AG04450 (cell line): ENCODE results near the gene SNAPC3. TPM values are rescaled to one million over a fixed set of nuclear protein-coding genes. Genes with fewer than 3 reads are reported as not detected.

Experiments used
- CTCF ChIA-PET: fragments of 300-600, 350-600 bp; formaldehyde crosslinking; extraction: SDS; loops from one replicate; lab custom pipeline; 2022; ENCODE audit warnings: antibody characterized with exemption, inconsistent platforms; lab: Charles Lee
- POLR2A ChIA-PET: fragments of 350-600 bp; formaldehyde crosslinking; extraction: SDS; loops from one replicate; lab custom pipeline; 2021; ENCODE audit warnings: antibody characterized with exemption, inconsistent platforms; lab: Yijun Ruan, JAX
- DNase-seq: peaks from one replicate; pipeline ENCODE4 v3.0.0-alpha.2; 2011; ENCODE audit warnings: low read depth, low spot score
- H3K27ac ChIP-seq: one replicate; pipeline ENCODE4 v1.5.1; 2012; ENCODE audit warnings: low read depth, low read length, control low read depth
- H3K27me3 ChIP-seq: one replicate; pipeline ENCODE4 v1.6.0; 2012; ENCODE audit warnings: low read length; ENCODE audit not compliant: control insufficient read depth, insufficient read depth
- H3K4me3 ChIP-seq: 2 replicates; pipeline ENCODE4 v1.5.1; 2011; ENCODE audit warnings: mild to moderate bottlenecking, low read depth, low read length, control low read depth
- H3K9me3 ChIP-seq: 2 replicates; pipeline ENCODE4 v1.5.1; 2012; ENCODE audit warnings: low read length; ENCODE audit not compliant: control insufficient read depth, insufficient read depth
- polyA plus RNA-seq: library from polyadenylated mRNA; depleted of rRNA; stranded (reverse); fragments of >200 nt; gene quantifications from 2 replicates; pipeline ENCODE4 v1.2.3, GENCODE V29; 2011
- TF ChIP-seq, protein P1 (sequence below): IDR thresholded peaks from 2 replicates; pipeline ENCODE4 v1.5.1; 2011; ENCODE audit warnings: low read depth, low read length, control low read depth, inconsistent platforms

Gene SNAPC3
- polyA plus RNA-seq, 1 experiment, result 45.3 TPM

DNA sequence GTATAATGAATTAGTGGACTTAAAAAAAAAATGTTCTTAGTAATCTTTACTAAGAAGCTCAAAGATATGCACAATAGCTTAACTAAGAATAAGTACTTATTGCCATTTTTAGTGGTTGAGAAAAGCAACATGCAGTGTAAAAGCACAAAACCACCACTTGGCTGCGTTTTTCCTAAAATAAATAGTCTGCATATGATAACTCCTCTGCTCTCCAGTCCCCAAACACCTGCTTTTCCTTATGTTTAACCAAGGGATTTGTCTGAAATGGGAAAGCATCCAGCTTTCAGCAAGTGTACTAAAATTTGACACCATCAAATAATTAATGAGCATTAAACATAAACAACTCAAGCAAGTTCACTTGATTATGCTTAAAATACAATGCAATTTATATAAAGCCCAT lies 46.7 kb downstream of the SNAPC3 start:
- H3K27me3 ChIP-seq, result no peaks in the 10 kb centered on the region
- no peak for DNase-seq
- no peaks in the 10 kb centered on the region for H3K9me3 ChIP-seq
- H3K27ac ChIP-seq, result no peak overlapping the region
- CTCF ChIA-PET, result interaction anchor here (0.5 to 3.6 kb wide), 5 partner anchors 138 to 285 kb away, joined by 3 to 13 read pairs (median 3); no protein-coding TSS in a partner anchor
- H3K4me3 ChIP-seq, result no peak overlapping the region
- TF ChIP-seq, protein P1, sequence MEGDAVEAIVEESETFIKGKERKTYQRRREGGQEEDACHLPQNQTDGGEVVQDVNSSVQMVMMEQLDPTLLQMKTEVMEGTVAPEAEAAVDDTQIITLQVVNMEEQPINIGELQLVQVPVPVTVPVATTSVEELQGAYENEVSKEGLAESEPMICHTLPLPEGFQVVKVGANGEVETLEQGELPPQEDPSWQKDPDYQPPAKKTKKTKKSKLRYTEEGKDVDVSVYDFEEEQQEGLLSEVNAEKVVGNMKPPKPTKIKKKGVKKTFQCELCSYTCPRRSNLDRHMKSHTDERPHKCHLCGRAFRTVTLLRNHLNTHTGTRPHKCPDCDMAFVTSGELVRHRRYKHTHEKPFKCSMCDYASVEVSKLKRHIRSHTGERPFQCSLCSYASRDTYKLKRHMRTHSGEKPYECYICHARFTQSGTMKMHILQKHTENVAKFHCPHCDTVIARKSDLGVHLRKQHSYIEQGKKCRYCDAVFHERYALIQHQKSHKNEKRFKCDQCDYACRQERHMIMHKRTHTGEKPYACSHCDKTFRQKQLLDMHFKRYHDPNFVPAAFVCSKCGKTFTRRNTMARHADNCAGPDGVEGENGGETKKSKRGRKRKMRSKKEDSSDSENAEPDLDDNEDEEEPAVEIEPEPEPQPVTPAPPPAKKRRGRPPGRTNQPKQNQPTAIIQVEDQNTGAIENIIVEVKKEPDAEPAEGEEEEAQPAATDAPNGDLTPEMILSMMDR, result peak; percentile 27; the same call in 1 of the 2 replicates
- POLR2A ChIA-PET, result no interaction called here

GRCh38 chr9:15469862-15470261 lies 47.2 kb downstream of the SNAPC3 start:
- CTCF ChIA-PET, result interaction anchor here (0.6 to 1.2 kb wide), 2 partner anchors 12 to 153 kb away, joined by 3 read pairs; no protein-coding TSS in a partner anchor
- Histone ChIP-seq H3K27me3 (no peaks in the 10 kb centered on the region), H3K27ac (no peak overlapping the region), H3K4me3 (no peak overlapping the region), H3K9me3 (no peaks in the 10 kb centered on the region)
- POLR2A ChIA-PET, result no interaction called here
- TF ChIP-seq, protein P1, result no peak
- DNase-seq, result no peak

GRCh38 chr9:15475923-15476536 lies 53.4 kb downstream of the SNAPC3 start:
- H3K4me3 ChIP-seq, result no peak overlapping the region
- no peak overlapping the region for H3K27ac ChIP-seq
- TF ChIP-seq, protein P1, result no peak
- no peak for DNase-seq
- no peaks in the 10 kb centered on the region for H3K27me3 ChIP-seq
- POLR2A ChIA-PET, result no interaction called here
- H3K9me3 ChIP-seq, result no peaks in the 10 kb centered on the region
- CTCF ChIA-PET, result interaction anchor here (1.1 kb wide), 1 partner anchor 132 kb away, joined by 3 read pairs; no protein-coding TSS in a partner anchor

GRCh38 chr9:15480028-15480427 lies 57.4 kb downstream of the SNAPC3 start:
- Histone ChIP-seq H3K27ac (no peak overlapping the region), H3K27me3 (no peaks in the 10 kb centered on the region), H3K9me3 (no peaks in the 10 kb centered on the region), H3K4me3 (no peak overlapping the region)
- CTCF ChIA-PET, result no interaction called here
- DNase-seq, result no peak
- TF ChIP-seq, protein P1, result no peak
- POLR2A ChIA-PET, result no interaction called here

- Histone ChIP-seq H3K9me3 (no peaks in the 10 kb centered on the region), H3K27ac (no peak overlapping the region), H3K4me3 (no peak overlapping the region), H3K27me3 (no peaks in the 10 kb centered on the region)
- CTCF ChIA-PET, result interaction anchor here (1.0 kb wide), 1 partner anchor 12 kb away, joined by 4 read pairs; no protein-coding TSS in a partner anchor
- no peak for DNase-seq
- TF ChIP-seq, protein P1, result no peak
- POLR2A ChIA-PET, result no interaction called here
These were observed 59.5 kb downstream of the SNAPC3 start for GRCh38 chr9:15482146-15482545.
